HG02588 (cell line): Measurements from ENCODE around the gene ERCC5.

Experiments used
- ATAC-seq: cut with Tn5 transposase; IDR thresholded peaks from one replicate; pipeline ENCODE4 v1.9.1; 2021; ENCODE audit warnings: mild to moderate bottlenecking, moderate library complexity; ENCODE audit not compliant: unreplicated experiment

ERCC5 gene

DNA sequence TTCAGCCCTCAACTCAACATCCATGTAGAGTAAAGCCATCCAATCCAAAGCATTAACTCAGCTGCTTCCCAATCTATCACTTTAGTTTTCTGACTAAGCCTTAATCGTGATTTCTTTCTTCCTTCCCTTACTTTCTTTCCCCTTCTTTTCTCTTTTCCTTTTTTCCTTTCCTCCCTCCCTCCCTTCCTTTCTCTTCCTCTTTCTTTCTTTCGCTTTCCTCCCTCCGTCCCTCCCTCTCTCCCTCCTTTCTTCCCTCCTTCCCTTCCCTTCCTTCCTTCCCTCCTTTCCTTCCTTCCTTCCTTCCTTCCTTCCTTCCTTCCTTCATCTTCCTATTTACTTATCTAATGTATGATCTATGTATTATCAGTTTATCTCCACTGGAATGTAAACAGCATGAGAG lies 71.2 kb downstream of the ERCC5 start:
- ATAC-seq: no peak

DNA sequence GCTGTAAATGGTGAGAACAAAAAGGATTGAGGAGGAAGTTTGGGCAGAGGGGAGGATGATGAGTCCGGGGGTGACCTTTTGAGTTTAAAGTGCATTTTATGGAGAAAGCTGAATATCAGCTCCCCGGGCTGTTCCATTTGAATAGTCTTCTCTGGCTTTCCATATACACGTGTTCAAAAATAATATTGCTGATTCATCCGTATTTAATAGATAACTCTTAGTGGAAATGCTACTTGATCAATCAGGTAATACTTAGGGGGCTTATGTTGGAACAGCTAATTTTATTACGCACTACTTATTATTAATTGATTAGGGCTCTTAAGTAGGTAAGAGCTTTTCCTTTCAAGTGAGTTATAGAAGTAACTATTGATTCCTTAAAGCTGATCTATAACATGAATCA lies 76.4 kb downstream of the ERCC5 start:
- ATAC-seq: no peak
